ENCODE measurements around the gene WDR93.
"Not testable (repeated sequence)": the region's sequence is repeated elsewhere in the genome, so short reads cannot be mapped to it uniquely, and the experiment has no call there.

The WDR93 gene

DNA sequence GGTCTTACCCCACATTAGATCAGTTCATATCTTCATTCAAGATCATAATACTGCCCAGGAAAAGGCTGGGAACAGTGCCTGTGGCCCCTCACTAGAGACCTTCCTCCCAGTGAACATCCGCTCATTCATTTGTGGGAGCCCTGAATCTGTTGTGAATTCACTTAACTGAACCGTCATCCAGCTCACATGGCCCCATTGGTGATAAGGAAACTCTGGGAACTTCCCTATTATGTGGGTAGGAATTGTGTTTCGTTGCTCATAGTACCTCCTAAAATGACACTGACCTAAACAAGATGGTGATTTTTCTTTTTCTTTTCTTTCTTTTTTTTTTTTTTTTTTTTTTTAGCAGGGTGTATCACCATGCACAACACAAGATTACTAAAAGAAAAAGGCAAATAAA, 78.8 kb downstream of the WDR93 start:
- no peak for DNase-seq (ENCODE audit: low spot score)

DNA sequence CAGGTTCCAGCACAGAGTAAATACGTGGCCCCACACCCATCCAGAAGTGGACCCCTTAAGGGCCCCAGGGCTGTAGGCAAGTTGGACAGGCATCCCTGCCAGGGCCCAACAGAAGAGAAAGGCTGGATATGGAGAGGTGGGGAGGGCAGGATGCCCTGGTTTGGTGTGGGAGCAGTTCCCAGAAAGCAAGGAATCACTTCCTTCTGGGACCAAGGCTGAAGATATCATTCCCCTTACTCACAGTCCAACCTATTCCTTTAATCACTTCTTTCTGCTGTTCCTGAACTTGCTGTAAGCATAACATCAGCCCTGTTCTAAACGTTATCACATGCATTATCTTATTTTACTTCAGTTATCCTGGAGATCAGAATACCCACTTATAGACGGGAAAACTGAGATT, 79.4 kb downstream of the WDR93 start:
- no peak for DNase-seq (ENCODE audit: low spot score)

DNA sequence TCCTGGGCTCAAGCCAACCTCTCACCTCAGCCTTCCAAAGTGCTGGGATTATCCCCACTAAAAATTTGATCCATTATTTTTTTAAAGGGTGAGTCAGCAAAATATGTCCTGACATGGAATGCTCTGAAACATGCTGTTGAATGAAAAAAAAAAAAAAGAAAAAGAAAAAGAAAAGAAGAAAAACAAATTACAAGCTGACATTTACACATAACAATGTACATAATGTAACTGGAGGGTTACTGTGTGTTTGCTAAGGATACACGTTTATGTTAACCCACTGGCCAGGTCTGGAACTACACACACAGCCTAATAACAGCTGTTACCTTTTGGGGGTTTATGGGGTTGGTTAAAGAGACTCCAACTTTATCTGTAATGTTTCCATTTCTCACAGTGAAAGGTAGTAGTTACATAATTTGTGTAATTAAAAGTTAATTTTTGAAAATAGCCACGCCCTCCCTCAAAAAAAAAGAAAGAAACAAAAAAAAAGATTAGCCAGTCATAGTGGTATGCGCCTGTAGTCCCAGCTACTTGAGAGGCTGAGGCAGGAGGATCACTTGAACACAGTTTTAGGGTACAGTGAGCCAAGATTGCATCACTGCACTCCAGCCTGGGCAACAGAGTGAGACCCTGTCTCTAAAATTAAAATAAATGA, 82.4 kb downstream of the WDR93 start:
- DNase-seq (ENCODE audit: low spot score): no peak

DNA sequence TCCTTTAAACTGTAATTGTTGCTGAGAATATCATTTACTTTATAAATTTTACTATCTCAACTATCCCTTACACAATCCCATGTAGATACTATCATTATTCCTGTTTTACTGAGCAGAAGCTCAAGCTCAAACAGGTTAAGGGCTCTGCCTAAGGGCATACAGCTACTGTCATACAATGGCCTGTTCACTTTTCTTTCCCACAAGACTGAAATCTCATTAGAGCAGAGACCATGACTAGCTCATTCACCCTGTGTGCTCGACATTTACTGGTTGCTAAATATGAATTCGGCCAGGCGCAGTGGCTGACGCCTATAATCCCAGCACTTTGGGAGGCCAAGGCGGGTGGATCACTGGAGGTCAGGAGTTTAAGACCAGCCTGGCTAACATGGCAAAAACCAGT, 83.9 kb downstream of the WDR93 start:
- no peak for DNase-seq (ENCODE audit: low spot score)

DNA sequence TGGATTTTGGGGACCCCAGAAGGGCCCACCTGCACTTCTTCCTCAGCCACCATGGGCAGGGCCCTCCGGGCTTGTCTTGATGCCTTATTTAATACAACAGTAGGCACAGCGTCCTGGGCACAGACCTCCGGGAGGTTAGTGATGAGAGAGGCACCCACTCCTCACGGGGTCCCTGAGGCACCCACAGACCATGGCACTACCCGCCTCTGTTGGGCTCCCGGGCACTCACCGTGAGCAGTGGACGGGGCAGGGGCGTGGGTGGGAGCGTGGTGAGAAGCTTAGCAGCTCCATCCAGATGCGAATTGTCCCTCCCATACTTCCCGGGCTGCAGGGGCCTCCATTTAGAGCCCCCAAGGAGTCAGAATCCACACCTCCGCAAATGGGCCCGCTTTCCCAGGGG, 85.2 kb downstream of the WDR93 start:
- no peak for DNase-seq (ENCODE audit: low spot score)

DNA sequence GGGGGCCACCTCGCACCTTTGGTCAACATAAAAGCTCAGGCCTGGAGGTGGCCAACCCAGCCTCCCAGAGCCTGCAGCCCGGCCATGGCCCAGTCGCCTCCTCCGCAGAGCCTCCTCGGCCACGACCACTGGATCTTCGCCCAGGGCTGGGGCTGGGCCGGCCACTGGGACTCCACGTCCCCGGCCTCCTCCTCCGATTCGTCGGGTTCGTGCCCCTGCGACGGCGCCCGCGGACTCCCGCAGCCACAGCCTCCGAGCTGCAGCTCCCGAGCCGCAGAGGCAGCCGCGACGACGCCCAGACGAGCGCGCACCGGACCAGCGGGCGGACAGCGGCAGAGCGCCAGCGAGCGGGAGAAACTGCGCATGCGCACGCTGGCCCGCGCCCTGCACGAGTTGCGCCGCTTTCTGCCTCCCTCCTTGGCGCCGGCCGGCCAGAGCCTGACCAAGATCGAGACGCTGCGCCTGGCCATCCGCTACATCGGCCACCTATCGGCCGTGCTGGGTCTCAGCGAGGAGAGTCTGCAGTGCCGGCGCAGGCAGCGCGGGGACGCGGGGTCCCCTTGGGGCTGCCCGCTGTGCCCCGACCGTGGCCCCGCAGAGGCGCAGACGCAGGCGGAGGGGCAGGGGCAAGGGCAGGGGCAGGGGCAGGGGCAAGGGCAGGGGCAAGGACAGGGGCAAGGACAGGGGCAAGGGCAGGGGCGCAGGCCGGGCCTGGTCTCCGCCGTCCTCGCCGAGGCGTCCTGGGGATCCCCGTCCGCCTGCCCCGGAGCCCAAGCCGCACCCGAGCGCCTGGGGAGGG, 85.9 kb downstream of the WDR93 start, which contains the start of gene MESP2:
MESP2 (plus strand) TSS at position 59 of the 799 bp plus-strand sequence; CDS start at position 85, 26 bp downstream.
- DNase-seq (ENCODE audit: low spot score): peak; percentile 81

DNA sequence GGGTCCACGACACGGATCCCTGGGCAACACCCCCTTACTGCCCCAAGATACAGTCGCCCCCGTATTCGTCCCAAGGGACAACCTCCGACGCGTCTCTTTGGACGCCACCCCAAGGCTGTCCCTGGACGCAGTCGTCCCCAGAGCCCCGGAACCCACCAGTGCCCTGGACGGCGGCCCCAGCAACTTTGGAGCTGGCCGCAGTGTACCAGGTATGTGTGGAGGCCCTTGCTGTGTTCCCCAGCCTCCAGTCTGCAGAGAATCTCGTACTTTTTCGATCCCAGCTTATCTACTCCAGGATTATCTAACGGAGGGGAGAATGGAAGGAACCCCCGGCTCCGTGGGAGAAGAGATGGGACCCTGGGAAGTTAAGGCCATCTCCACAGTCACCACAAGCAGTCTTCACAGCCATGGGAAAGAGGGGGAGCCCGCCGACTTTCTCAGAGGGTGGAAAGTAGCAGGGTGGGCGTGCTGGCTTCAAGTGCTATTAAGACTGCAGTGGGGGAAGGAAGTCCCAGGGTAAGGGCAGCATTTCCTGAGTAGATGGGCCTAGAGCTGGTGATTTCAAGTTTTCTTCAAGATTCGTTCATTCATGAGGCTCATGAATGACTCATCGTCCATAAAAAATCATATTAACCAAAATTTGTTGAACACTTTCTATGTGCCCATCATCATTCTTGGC, 86.6 kb downstream of the WDR93 start:
- no peak for DNase-seq (ENCODE audit: low spot score)

DNA sequence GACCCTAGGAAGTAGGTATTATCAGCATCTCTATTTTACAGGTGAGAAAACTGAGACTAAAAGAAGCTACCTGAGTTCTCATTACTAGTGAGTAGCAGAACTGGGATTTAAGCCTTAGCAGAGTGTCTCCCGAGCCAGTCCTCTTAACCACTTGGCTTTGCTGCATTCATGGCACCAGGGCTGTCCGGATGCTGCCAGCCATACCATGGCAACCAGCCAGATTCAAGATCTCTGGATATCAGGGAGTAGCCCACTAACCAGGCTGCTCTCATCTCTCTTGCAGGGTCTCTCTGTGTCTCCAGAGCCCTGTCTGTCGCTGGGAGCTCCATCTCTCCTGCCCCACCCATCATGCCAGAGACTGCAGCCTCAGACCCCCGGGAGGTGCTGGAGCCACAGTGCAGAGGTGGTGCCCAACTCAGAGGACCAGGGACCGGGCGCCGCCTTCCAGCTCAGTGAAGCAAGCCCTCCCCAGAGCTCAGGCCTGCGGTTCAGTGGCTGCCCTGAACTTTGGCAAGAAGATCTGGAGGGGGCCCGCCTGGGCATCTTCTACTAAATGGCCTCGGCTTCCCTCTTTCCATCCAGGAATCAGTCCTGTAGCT, 87.3 kb downstream of the WDR93 start:
- DNase-seq (ENCODE audit: low spot score): no peak

DNA sequence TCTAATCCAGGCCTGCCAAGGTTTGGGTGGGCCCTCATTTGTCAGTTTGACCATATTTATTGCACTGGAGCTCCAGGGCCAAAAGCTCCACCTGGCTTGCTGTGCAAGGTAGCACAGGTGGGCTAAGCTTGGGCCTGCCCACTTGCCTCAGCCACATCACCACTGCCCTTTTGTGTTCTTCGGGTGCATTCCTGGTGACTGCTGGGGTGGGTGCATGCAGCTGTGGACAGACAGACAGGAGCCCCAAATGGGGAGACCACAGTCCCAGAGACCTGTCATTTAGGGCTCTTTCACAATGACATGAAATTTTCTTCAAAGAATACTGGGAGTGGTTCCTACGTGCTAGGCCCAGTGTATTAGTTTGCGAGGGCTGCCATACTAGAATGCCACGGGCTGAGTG, 88.2 kb downstream of the WDR93 start:
- DNase-seq (ENCODE audit: low spot score): no peak

DNA sequence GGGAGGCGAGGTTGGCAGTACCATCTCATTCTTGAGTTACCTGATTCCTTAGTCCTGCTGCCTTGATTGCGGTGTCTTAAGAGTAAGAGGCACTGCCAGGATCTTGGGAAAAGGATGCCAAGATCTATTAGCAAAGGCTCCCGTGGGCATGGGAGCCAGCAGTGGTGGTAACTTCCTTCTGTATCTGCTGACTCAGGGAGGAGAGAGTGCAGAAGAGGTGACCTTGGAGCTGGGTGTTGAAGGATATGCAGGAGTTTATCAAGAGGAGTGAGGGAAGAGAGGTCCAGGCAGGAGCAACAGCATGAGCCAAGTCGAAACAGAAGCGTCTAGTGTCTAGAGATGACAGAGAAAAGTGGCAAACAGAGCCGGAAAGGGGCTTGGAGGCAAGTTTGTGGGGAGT, 90.0 kb downstream of the WDR93 start:
- DNase-seq (ENCODE audit: low spot score): no peak

DNA sequence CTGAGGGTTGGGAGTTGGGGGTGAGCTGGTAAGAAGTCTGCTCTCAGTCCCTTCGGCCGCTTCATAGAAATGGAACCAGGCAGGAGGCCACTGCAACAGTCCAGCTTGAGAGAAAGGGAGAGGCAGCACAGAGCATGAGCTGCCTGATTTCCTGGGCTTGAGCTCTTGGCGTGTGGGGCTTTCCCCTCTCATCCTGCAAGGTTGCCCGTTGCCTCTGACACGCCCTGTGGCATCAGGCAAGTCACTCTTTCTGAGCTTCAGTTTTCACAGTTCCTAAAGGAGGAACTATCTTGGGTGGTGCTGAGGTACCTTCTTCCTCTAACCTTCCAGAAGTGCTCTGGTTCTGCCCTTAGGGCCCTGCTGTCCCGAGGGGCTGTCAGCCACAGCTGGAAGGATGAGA, 90.4 kb downstream of the WDR93 start:
- DNase-seq (ENCODE audit: low spot score): no peak

DNA sequence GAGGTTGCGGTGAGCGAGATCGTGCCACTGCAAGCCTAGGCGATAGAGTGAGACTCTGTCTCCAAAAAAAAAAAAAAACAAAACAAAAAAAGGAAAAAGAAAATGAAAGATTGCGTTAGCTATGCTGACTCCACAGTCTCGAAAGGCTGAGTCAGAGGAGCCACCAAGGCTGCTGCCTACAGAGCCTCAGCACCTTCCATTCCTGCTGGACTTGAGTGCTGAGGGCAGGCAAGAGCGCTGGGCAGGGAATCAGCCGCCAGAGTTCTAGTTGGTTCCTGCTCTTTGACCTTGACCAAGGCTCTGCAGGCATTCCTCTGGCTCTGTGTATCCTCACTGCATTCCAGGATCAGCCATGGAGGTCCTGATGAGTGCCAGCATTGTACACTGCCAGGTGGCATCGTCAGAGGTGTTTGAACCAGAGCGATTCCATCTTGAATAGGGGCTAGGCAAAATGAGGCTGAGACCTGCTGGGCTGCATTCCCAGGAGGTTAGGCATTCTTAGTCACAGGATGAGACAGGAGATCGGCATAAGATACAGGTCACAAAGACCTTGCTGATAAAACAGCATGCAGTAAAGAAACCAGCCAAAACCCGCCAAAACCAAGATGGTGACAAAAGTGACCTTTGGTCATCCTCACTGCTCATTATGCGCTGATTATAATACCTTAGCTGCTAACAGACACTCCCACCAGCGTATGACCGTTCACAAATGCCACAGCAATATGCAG, 91.4 kb downstream of the WDR93 start:
- DNase-seq (ENCODE audit: low spot score): no peak

DNA sequence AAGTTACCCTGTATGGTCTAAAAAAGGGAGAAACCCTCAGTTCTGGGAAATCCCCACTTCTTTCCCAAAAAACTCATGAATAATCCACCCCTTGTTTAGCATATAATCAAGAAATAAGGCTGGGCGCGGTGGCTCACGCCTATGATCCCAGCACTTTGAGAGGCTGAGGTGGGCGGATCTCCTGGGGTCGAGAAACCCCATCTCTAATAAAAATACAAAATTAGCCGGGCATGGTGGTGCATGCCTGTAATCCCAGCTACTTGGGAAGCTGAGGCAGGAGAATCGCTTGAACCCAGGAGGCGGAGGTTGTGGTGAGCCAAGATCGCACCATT, 92.0 kb downstream of the WDR93 start:
- DNase-seq (ENCODE audit: low spot score): not testable (repeated sequence)

DNA sequence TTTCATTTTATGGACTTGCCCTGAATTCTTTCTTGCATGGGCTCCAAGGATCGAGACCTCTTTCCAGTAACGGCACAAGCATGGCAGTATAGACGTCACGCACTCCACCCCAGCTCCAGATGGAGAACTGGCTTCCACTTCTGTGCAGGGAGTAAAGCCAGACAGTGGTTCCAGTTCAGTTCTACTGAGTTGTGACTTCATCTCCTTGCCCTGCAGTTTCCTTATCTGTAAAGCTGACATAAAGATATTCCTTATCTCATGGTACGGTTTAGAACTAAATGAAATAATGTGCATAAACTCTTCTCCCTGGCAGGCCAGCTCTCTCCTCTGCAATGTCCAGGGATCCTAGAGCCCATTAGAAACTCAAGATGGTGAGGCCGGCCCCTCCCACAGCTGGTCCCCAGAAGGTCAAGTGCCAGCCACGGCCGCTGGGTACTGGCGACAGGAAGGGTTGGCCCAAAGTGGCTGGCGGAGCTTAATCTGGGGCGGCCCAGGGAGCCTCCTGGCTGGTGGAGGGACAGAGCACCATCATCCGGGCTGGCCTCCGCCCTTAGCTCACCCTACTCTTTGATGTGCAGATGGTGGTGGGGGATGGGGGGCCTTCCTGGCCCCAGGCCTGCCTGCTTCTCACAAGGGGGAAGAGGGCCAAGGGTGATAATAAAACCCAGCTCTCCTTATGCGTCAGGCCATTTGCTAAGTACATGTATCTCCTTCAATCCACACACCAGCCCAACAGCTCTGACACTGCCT, 92.7 kb downstream of the WDR93 start:
- DNase-seq (ENCODE audit: low spot score): no peak

DNA sequence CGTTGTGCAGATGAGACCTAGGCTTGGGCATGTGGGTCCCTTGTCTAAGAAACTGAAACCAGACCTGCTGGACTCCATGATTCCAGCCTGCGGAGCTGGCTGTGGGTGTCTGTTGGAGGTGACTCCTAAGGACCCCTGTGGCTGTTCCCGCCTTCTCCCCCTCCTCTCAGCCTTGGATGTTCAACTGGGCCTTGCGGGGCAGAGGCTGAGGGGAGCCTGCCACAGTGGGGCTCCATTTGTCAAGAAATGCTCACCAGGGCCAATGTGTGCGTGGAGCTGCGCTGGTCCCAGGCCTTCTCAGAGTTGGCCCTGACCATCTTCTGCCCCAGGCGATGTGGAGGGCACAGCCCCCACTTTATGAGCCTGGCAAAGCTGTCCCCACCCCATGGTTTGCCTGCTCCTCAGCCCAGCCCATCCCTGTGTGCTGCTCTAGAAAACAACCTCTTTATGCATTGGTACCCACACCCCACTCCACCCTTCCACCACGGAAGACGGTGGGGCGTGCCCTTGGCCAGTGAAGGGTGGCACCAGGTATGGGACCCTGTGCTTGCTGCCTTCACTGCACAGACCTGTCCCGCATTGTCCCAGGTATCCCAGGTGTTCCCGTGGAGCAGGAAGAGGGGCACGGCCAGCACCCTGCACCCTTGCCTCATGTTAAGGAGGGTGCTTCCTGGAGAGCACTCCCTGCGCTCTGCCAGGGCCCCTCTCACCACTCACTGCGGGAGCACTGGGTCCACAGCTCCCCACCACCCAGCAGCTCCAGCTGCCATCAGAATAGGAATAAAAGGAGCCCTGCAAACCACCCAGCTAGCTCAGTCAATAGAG, 93.5 kb downstream of the WDR93 start:
- no peak for DNase-seq (ENCODE audit: low spot score)

DNA sequence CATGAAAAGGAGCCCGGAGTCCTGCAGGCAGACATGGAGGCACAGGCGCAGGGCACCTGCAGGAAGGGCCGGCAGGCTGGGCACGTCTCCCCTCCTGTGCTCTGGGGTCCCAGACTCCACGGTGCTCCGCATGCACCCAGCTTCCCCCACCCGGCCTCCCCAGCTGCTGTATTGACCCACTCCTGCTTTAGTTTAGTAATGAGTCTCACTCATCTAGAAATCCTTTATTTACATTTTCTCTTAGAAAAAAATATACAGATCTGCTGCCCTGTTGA, 94.0 kb downstream of the WDR93 start:
- DNase-seq (ENCODE audit: low spot score): no peak

DNA sequence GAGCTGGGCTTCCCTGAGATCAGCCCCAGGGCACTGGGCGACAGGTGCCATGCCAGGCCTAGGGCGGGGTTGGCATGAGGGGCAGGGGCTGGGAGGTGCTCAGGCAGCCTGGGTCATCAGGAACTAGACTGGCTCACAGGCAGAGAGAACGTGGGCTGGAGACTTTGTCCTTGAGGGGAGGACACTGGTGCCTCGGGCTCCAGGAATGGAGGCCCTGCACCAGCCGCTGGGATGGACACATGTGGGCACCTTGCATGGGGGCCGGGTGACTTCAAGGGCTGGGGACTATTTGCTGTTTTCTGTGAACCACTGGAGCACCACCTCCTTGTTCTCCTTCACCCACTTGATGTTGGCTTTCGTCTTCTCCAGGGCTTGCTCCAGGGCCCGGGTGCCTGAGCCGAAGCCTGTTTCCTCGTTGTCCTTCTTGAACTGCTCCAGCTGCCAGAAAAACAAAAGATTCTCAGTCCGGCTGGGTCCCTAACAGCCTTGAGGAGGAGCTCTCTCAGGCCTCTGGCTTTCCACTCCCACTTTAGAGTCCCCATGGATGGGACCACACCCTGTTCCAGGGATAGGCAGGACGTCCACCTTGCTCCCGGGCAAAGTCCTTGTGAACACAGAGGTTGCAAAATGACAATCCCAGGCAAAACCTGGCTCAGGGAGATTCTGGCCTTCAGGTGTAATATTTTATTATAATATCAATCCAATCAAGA, 94.6 kb downstream of the WDR93 start:
- no peak for DNase-seq (ENCODE audit: low spot score)

DNA sequence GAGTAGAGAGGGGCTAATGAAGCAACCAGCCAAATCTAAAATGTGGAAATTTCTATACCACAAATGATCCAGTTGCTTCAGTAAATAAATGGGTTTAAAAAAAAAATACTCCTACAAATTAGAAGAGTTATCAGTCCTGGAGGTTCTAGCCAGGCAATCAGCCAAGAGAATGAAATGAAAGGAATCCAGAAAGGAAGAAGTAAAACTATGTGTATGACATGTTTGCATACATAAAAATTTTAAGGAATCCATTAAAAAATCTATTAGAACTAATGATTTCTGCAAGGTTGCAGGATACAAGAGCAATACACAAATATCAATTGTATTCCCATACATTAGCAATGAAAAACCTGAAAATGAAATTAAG, 95.1 kb downstream of the WDR93 start:
- no peak for DNase-seq (ENCODE audit: low spot score)

DNA sequence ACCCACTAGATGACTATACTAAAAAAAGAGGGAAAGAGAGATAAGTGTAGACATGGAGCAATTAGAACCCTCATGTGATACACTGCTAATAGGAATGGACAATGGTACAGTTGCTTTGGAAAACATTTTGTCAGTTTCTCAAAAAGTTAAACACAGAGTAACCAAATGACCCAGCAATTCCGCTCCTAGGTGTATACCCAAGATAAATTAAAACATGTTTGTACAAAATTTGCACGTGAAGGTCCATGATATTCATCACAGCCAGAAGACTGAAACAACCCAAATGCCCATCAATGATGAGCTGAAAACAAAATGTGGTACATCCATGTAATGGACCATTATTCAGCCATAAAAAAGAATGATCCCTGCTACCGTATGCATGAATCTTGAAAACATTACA, 97.3 kb downstream of the WDR93 start:
- DNase-seq (ENCODE audit: low spot score): no peak

DNA sequence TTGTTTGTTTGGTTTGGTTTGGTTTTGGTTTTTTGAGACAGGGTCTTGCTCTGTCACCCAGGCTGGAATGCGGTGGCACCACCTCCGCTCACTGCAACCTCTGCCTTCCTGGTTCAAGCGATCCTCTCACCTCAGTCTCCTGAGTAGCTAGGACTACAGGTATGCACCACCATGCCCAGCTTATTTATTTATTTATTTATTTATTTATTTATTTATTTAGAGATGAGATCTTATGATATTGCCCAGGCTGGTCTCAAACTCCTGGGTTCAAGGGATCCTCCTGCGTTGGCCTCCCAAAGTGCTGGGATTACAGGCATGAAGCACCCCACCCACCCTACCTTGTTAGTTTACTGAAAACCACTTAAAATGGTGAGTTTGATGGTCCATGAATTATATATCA, 98.0 kb downstream of the WDR93 start:
- not testable (repeated sequence) for DNase-seq (ENCODE audit: low spot score)

Data from Ammon's horn (tissue), 1 donor.